IMR-90 (cell line): ENCODE results near the gene CIAO2A. TPM values are rescaled to one million over a fixed set of nuclear protein-coding genes. Genes with fewer than 3 reads are reported as not detected.

ENCODE experiments used
- ATAC-seq: fragments of 200-7000 bp; cut with Tn5 transposase; 2 replicates; pipeline ENCODE4 v1.9.1; 2020; ENCODE audit warnings: low read depth, mild to moderate bottlenecking, moderate library complexity
- BruUV-seq: library from RNA; stranded (reverse); fragments of 400-500 nt; replicated peaks from 2 replicates; lab custom pipeline; 2021; lab: Mats Ljungman, UMichigan
- CTCF ChIA-PET: fragments of 300-600 bp; formaldehyde crosslinking; extraction: SDS; loops from one replicate; lab custom pipeline; 2021; ENCODE audit warnings: antibody characterized with exemption; lab: Yijun Ruan, JAX
- POLR2A ChIA-PET: fragments of 300-600 bp; sonication (Branson Sonifier 250); formaldehyde crosslinking; loops from one replicate; lab custom pipeline; 2022; ENCODE audit warnings: antibody characterized with exemption; ENCODE audit not compliant: unreplicated experiment; lab: Charles Lee
- DNase-seq: peaks from one replicate; pipeline ENCODE4 v3.0.0; 2013
- H2AFZ ChIP-seq: replicated peaks from 2 replicates; pipeline ENCODE3; 2013; ENCODE audit warnings: low read length, mild to moderate bottlenecking; ENCODE audit not compliant: poor library complexity
- H2AK5ac ChIP-seq: 2 replicates; pipeline ENCODE4 v1.6.1; 2013; ENCODE audit warnings: low read depth, low read length, inconsistent platforms
- H2AK9ac ChIP-seq: replicated peaks from 2 replicates; pipeline ENCODE3; 2013; ENCODE audit warnings: mild to moderate bottlenecking, low read depth, low read length, moderate library complexity; ENCODE audit not compliant: poor library complexity
- H2BK120ac ChIP-seq: 2 replicates; pipeline ENCODE4 v1.6.1; 2013; ENCODE audit warnings: low read depth, low read length, inconsistent platforms
- H2BK15ac ChIP-seq: 3 replicates; pipeline ENCODE4 v1.6.1; 2013; ENCODE audit warnings: low read depth, low read length, inconsistent platforms
- H2BK20ac ChIP-seq: 2 replicates; pipeline ENCODE4 v1.6.1; 2013; ENCODE audit warnings: low read depth, mild to moderate bottlenecking, inconsistent platforms, low read length, moderate library complexity
- H2BK5ac ChIP-seq: 2 replicates; pipeline ENCODE4 v1.6.1; 2013; ENCODE audit warnings: mild to moderate bottlenecking, low read depth, low read length, inconsistent platforms; ENCODE audit not compliant: poor library complexity, severe bottlenecking
- H3K14ac ChIP-seq: replicated peaks from 2 replicates; pipeline ENCODE4 v1.6.1; 2013; ENCODE audit warnings: low read depth, low read length, inconsistent platforms
- H3K18ac ChIP-seq: 2 replicates; pipeline ENCODE4 v1.6.1; 2013; ENCODE audit warnings: low read depth, low read length, control low read depth
- H3K23ac ChIP-seq: 2 replicates; pipeline ENCODE4 v1.6.1; 2013; ENCODE audit warnings: low read depth, low read length, inconsistent platforms
- H3K27ac ChIP-seq: 2 replicates; pipeline ENCODE4 v1.5.1; 2013; ENCODE audit warnings: mild to moderate bottlenecking, control low read depth, low read length; ENCODE audit not compliant: insufficient read depth
- H3K27me3 ChIP-seq: 2 replicates; pipeline ENCODE4 v1.6.1; 2013; ENCODE audit warnings: low read length; ENCODE audit not compliant: control insufficient read depth, insufficient read depth
- H3K36me3 ChIP-seq: 2 replicates; pipeline ENCODE4 v1.6.1; 2013; ENCODE audit warnings: low read length, mixed read lengths; ENCODE audit not compliant: control insufficient read depth, insufficient read depth
- H3K4ac ChIP-seq: 2 replicates; pipeline ENCODE4 v1.6.1; 2013; ENCODE audit warnings: low read depth, low read length, inconsistent platforms
- H3K4me1 ChIP-seq: 2 replicates; pipeline ENCODE4 v1.6.1; 2013; ENCODE audit warnings: low read length, mixed read lengths; ENCODE audit not compliant: control insufficient read depth, insufficient read depth
- H3K4me2 ChIP-seq: 2 replicates; pipeline ENCODE4 v1.6.1; 2013; ENCODE audit warnings: low read depth, mild to moderate bottlenecking, control low read depth, low read length, moderate library complexity
- H3K4me3 ChIP-seq: 2 replicates; pipeline ENCODE4 v1.5.1; 2013; ENCODE audit warnings: low read depth, mild to moderate bottlenecking, control low read depth, low read length, moderate library complexity; ENCODE audit not compliant: insufficient read depth
- H3K56ac ChIP-seq: 2 replicates; pipeline ENCODE4 v1.6.1; 2013; ENCODE audit warnings: low read length, inconsistent platforms; ENCODE audit not compliant: insufficient read depth; ENCODE audit errors: extremely low read depth
- H3K79me1 ChIP-seq, 2 experiments: 2 replicates each; pipeline ENCODE4 v1.6.1; 2013; ENCODE audit warnings: low read length in 2 of 2, inconsistent platforms in 1 of 2, low read depth in 1 of 2
- H3K9ac ChIP-seq: 2 replicates; pipeline ENCODE4 v1.6.1; 2013; ENCODE audit warnings: low read depth, low read length, control low read depth
- H3K9me1 ChIP-seq: 2 replicates; pipeline ENCODE4 v1.6.1; 2013; ENCODE audit warnings: low read length, inconsistent platforms; ENCODE audit not compliant: insufficient read depth
- H3K9me3 ChIP-seq: 2 replicates; pipeline ENCODE4 v1.6.1; 2013; ENCODE audit warnings: low read length; ENCODE audit not compliant: control insufficient read depth, insufficient read depth
- H4K20me1 ChIP-seq: 2 replicates; pipeline ENCODE4 v1.6.1; 2013; ENCODE audit warnings: low read length, inconsistent platforms; ENCODE audit not compliant: insufficient read depth
- H4K5ac ChIP-seq: 2 replicates; pipeline ENCODE4 v1.6.1; 2013; ENCODE audit warnings: mild to moderate bottlenecking, low read depth, low read length, control low read depth
- H4K8ac ChIP-seq, 2 experiments: 2 replicates each; pipeline ENCODE4 v1.6.1; 2013; ENCODE audit warnings: low read depth in 2 of 2, low read length in 2 of 2, control low read depth in 1 of 2, inconsistent platforms in 1 of 2
- H4K91ac ChIP-seq: 2 replicates; pipeline ENCODE4 v1.6.1; 2013; ENCODE audit warnings: low read depth, low read length, inconsistent platforms; ENCODE audit not compliant: insufficient read depth
- BHLHE40 ChIP-seq: fragments of 150-350 bp; IDR thresholded peaks from 2 replicates; pipeline ENCODE4 v1.6.1; 2016; ENCODE audit warnings: mild to moderate bottlenecking, low read depth, low read length
- CHD1 ChIP-seq: IDR thresholded peaks from 2 replicates; pipeline ENCODE4 v1.6.1; 2012; ENCODE audit warnings: low read depth, low read length, improper control_type of control experiment
- MAFK ChIP-seq: IDR thresholded peaks from 2 replicates; pipeline ENCODE4 v1.6.1; 2012; ENCODE audit warnings: low read depth, low read length, improper control_type of control experiment
- MAZ ChIP-seq: IDR thresholded peaks from 2 replicates; pipeline ENCODE4 v1.6.1; 2012; ENCODE audit warnings: low read depth, mild to moderate bottlenecking, low read length, improper control_type of control experiment, moderate library complexity, borderline replicate concordance
- MXI1 ChIP-seq: IDR thresholded peaks from 2 replicates; pipeline ENCODE4 v1.6.1; 2012; ENCODE audit warnings: low read depth, mild to moderate bottlenecking, low read length, moderate library complexity, borderline replicate concordance
- RCOR1 ChIP-seq: IDR thresholded peaks from 2 replicates; pipeline ENCODE4 v1.6.1; 2012; ENCODE audit warnings: mild to moderate bottlenecking, low read length, improper control_type of control experiment; ENCODE audit not compliant: insufficient replicate concordance
- RFX5 ChIP-seq: IDR thresholded peaks from 2 replicates; pipeline ENCODE4 v1.8.0; 2012; ENCODE audit warnings: low read depth, mild to moderate bottlenecking, low read length, moderate library complexity
- WGBS, 2 experiments: methylation state at CpG; one replicate each; pipeline versions ENCODE4 v1.1.5 to v1.1.7; 2013; ENCODE audit warnings: missing lambda C conversion rate in 2 of 2; ENCODE audit not compliant: insufficient read length in 1 of 2; ENCODE audit errors: extremely low coverage in 2 of 2; 5-methylcytosine and 5-hydroxymethylcytosine counted together
- dilution Hi-C: fragments of 300-500 bp; cut with HindIII; formaldehyde crosslinking; loops from one replicate; pipeline ENCODE4 v1.14.3; 2018; ENCODE audit warnings: low sequenced_read_pairs; ENCODE audit not compliant: unreplicated experiment
- in situ Hi-C: fragments of 300-500 bp; cut with MboI; formaldehyde crosslinking; loops from 3 replicates; pipeline ENCODE4 v1.14.3; 2019; ENCODE audit warnings: low sequenced_read_pairs, inconsistent platforms, mixed read lengths
- intact Hi-C: fragments of 100-400 bp; cut with micrococcal nuclease; formaldehyde crosslinking; loops from 2 replicates; pipeline ENCODE4 v1.10.0; 2022
- polyA plus RNA-seq, 3 experiments: library from polyadenylated mRNA; depleted of rRNA; stranded (reverse); fragments of >200 nt; gene quantifications; 2 replicates each; pipeline ENCODE4 v1.2.3, GENCODE V29; 2012; ENCODE audit warnings: low replicate concordance in 1 of 3
- total RNA-seq: library from RNA; depleted of rRNA; stranded (reverse); fragments of >200 nt; gene quantifications from 2 replicates; pipeline ENCODE4 v1.2.3, GENCODE V29; 2012

CIAO2A gene
- total and polyA plus RNA-seq, 2 of the 4 experiments (the other 2 are of a cell fraction) = 36.7 to 38.3 TPM

DNA sequence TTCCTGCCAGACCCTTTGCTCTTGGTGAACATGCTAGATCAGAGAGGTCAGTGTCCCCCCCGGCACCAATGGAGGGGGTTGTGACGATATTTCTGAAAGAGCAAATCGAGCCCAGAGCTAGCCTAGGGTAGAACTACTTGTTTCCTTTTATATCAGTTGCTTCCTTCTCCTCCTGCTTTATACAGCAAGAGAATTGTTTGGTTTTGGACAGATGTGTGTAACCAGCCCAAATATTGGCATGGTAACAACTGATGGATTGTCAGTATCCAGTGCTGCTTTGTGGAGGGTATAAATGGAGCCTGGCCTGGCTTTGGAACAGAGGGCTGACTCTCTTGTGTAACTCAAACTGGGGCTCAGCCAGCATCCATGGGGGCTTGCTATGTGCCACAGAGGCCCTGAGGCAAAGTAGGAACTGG, 29.3 kb upstream of the CIAO2A start:
- H4K91ac ChIP-seq = no peak overlapping the region
- H2BK120ac ChIP-seq = no peak overlapping the region
- in situ Hi-C loops (no loop called here), intact Hi-C loops (no loop called here), dilution Hi-C loops (no loop called here)
- H3K9me3 ChIP-seq = no peaks in the 10 kb centered on the region
- no peak overlapping the region for H3K56ac ChIP-seq
- peaks cover 3% of the 10 kb centered on the region; the same call in 1 of the 2 replicates for H3K9me1 ChIP-seq
- no peak overlapping the region for H3K23ac ChIP-seq
- DNase-seq (no peak), ATAC-seq (no peak)
- BruUV-seq = no TSS peak
- H2AFZ ChIP-seq = no peak overlapping the region
- H2AK5ac ChIP-seq = no peak overlapping the region
- TF ChIP-seq MXI1 = no peak
- TF ChIP-seq RCOR1 = no peak
- no peak for TF ChIP-seq MAFK
- no peak for TF ChIP-seq CHD1
- no peak for TF ChIP-seq MAZ
- no peak for TF ChIP-seq BHLHE40
- TF ChIP-seq RFX5 = no peak
- no peak overlapping the region for H2BK15ac ChIP-seq
- H3K4me1 ChIP-seq = no peaks in the 10 kb centered on the region
- WGBS, 2 experiments = no CpG with 5 or more reads among the region's 3 CpGs
- peaks cover 49% of the 10 kb centered on the region for H3K36me3 ChIP-seq
- no peak overlapping the region for H2BK5ac ChIP-seq
- no peak overlapping the region for H3K14ac ChIP-seq
- CTCF ChIA-PET = no interaction called here
- no peak overlapping the region for H3K9ac ChIP-seq
- POLR2A ChIA-PET = no interaction called here
- H3K18ac ChIP-seq = no peak overlapping the region
- H2AK9ac ChIP-seq = no peak overlapping the region
- H2BK20ac ChIP-seq = no peak overlapping the region
- no peak overlapping the region for H4K8ac ChIP-seq
- peaks cover 13 to 14% of the 10 kb centered on the region in 2 experiments for H3K79me1 ChIP-seq
- H3K4me2 ChIP-seq = no peak overlapping the region
- no peak overlapping the region for H3K4me3 ChIP-seq
- H3K27me3 ChIP-seq = no peaks in the 10 kb centered on the region
- H4K20me1 ChIP-seq = no peaks in the 10 kb centered on the region
- H3K27ac ChIP-seq = no peak overlapping the region
- H4K5ac ChIP-seq = no peak overlapping the region
- H3K4ac ChIP-seq = no peak overlapping the region
